ENCODE data around the gene NPM1.

NPM1 gene

GRCh38 chr5:171444582-171444981 is 56.9 kb downstream of the NPM1 start:
- DNase-seq (ENCODE audit: extremely low spot score) = no peak
- TF ChIP-seq FOXM1 (IDR thresholded peaks at IDR 0.05; ENCODE audit: borderline replicate concordance) (no peak), FOXA1 (IDR thresholded peaks at IDR 0.05) (no peak), ARNT (IDR thresholded peaks at IDR 0.05) (no peak), CTBP1 (IDR thresholded peaks at IDR 0.05; ENCODE audit: borderline replicate concordance) (no peak), LEF1 (IDR thresholded peaks at IDR 0.05; ENCODE audit: borderline replicate concordance) (no peak), NFRKB (IDR thresholded peaks at IDR 0.05) (no peak), SP1 (IDR thresholded peaks at IDR 0.05) (no peak), FOXK2 (IDR thresholded peaks at IDR 0.05) (no peak), PKNOX1 (IDR thresholded peaks at IDR 0.05) (no peak), BHLHE40 (IDR thresholded peaks at IDR 0.05; ENCODE audit: borderline replicate concordance) (no peak), ZNF384 (IDR thresholded peaks at IDR 0.05) (no peak), ELF4 (IDR thresholded peaks at IDR 0.05) (no peak), HDGF (IDR thresholded peaks at IDR 0.05; ENCODE audit: borderline replicate concordance) (no peak)
- CTCF ChIA-PET = interaction anchor here (0.6 kb wide), 1 partner anchor 23 kb away, joined by 3 read pairs; no protein-coding TSS in a partner anchor
- POLR2A ChIA-PET = interaction anchor here (0.6 kb wide), 1 partner anchor 9 kb away, joined by 3 read pairs; no protein-coding TSS in a partner anchor

- no peak for DNase-seq (ENCODE audit: extremely low spot score)
- TF ChIP-seq NFRKB (IDR thresholded peaks at IDR 0.05) (no peak), HDGF (IDR thresholded peaks at IDR 0.05; ENCODE audit: borderline replicate concordance) (no peak), L3MBTL2 (conservative IDR thresholded peaks at IDR 0.05) (no peak), FOXA1 (IDR thresholded peaks at IDR 0.05) (no peak), ARNT (IDR thresholded peaks at IDR 0.05) (no peak), ZNF384 (IDR thresholded peaks at IDR 0.05) (no peak), SP1 (IDR thresholded peaks at IDR 0.05) (no peak)
- ChIA-PET POLR2A (no interaction called here), CTCF (no interaction called here)
These were observed 58.2 kb downstream of the NPM1 start for GRCh38 chr5:171445644-171446516.

GRCh38 chr5:171447226-171447625 is 59.6 kb downstream of the NPM1 start:
- CTCF ChIA-PET = no interaction called here
- no peak for DNase-seq (ENCODE audit: extremely low spot score)
- TF ChIP-seq ZNF384 (IDR thresholded peaks at IDR 0.05) = no peak
- no peak for TF ChIP-seq BHLHE40 (IDR thresholded peaks at IDR 0.05; ENCODE audit: borderline replicate concordance)
- TF ChIP-seq LEF1 (IDR thresholded peaks at IDR 0.05; ENCODE audit: borderline replicate concordance) = no peak
- TF ChIP-seq FOXM1 (IDR thresholded peaks at IDR 0.05; ENCODE audit: borderline replicate concordance) = no peak
- no peak for TF ChIP-seq CTBP1 (IDR thresholded peaks at IDR 0.05; ENCODE audit: borderline replicate concordance)
- no peak for TF ChIP-seq PKNOX1 (IDR thresholded peaks at IDR 0.05)
- no peak for TF ChIP-seq FOXA1 (IDR thresholded peaks at IDR 0.05)
- no peak for TF ChIP-seq TARDBP (IDR thresholded peaks at IDR 0.05)
- TF ChIP-seq NFRKB (IDR thresholded peaks at IDR 0.05) = no peak
- no peak for TF ChIP-seq HDGF (IDR thresholded peaks at IDR 0.05; ENCODE audit: borderline replicate concordance)
- TF ChIP-seq FOXK2 (IDR thresholded peaks at IDR 0.05) = no peak
- no peak for TF ChIP-seq SP1 (IDR thresholded peaks at IDR 0.05)
- POLR2A ChIA-PET = no interaction called here

GRCh38 chr5:171449426-171449825 is 61.8 kb downstream of the NPM1 start:
- DNase-seq (ENCODE audit: extremely low spot score) = no peak
- POLR2A ChIA-PET = interaction anchor here (1.0 kb wide), 1 partner anchor 557 kb away, joined by 3 read pairs; the partner anchor contains the start of gene FBXW11
- TF ChIP-seq FOXK2 (IDR thresholded peaks at IDR 0.05) (no peak), HDGF (IDR thresholded peaks at IDR 0.05; ENCODE audit: borderline replicate concordance) (no peak)
- CTCF ChIA-PET = interaction anchor here (0.6 to 1.0 kb wide), 3 partner anchors 26 to 31 kb away, joined by 3 read pairs; partner anchors contain the start of gene FGF18

GRCh38 chr5:171450423-171451331 is 63.0 kb downstream of the NPM1 start:
- no peak for TF ChIP-seq HDGF (IDR thresholded peaks at IDR 0.05; ENCODE audit: borderline replicate concordance)
- TF ChIP-seq FOXA1 (IDR thresholded peaks at IDR 0.05) = no peak
- TF ChIP-seq LEF1 (IDR thresholded peaks at IDR 0.05; ENCODE audit: borderline replicate concordance) = no peak
- TF ChIP-seq ELF4 (IDR thresholded peaks at IDR 0.05) = no peak
- TF ChIP-seq PKNOX1 (IDR thresholded peaks at IDR 0.05) = no peak
- TF ChIP-seq FOXM1 (IDR thresholded peaks at IDR 0.05; ENCODE audit: borderline replicate concordance) = no peak
- TF ChIP-seq BHLHE40 (IDR thresholded peaks at IDR 0.05; ENCODE audit: borderline replicate concordance) = no peak
- TF ChIP-seq TARDBP (IDR thresholded peaks at IDR 0.05) = no peak
- TF ChIP-seq SUZ12 (IDR thresholded peaks at IDR 0.05) = no peak
- no peak for TF ChIP-seq CTBP1 (IDR thresholded peaks at IDR 0.05; ENCODE audit: borderline replicate concordance)
- no peak for TF ChIP-seq L3MBTL2 (conservative IDR thresholded peaks at IDR 0.05)
- TF ChIP-seq FOXK2 (IDR thresholded peaks at IDR 0.05) = no peak
- no peak for TF ChIP-seq NFRKB (IDR thresholded peaks at IDR 0.05)
- no peak for TF ChIP-seq ZNF384 (IDR thresholded peaks at IDR 0.05)
- no peak for TF ChIP-seq SP1 (IDR thresholded peaks at IDR 0.05)
- no peak for TF ChIP-seq ARNT (IDR thresholded peaks at IDR 0.05)
- DNase-seq (ENCODE audit: extremely low spot score) = peak; percentile 77
- ChIA-PET POLR2A (no interaction called here), CTCF (interaction anchor here (1.0 kb wide), 1 partner anchor 31 kb away, joined by 3 read pairs; the partner anchor contains the start of gene FGF18)
